Natural killer cell (primary cell): ENCODE results near the gene PIEZO1. TPM values are rescaled to one million over a fixed set of nuclear protein-coding genes. Genes with fewer than 3 reads are reported as not detected.
A peak's percentile ranks its signal among the peaks of the same experiment; 100 is the strongest.

Source experiments
- ATAC-seq, 3 donors: fragments of 150-1000 bp in 2 of 3; fragments of 200-7000 bp in 1 of 3; cut with Tn5 transposase; 1 replicate in 1 of 3; 2 replicates in 2 of 3; pipeline ENCODE4 v1.10.0; 2021; ENCODE audit warnings: mild to moderate bottlenecking in 2 of 3, moderate library complexity in 2 of 3
- DNase-seq, 2 donors: peaks; one replicate each; pipeline versions ENCODE4 v3.0.0 to v3.0.0-alpha.2; 2013 to 2021; ENCODE audit warnings: mixed read lengths in 1 of 2
- H3K27ac ChIP-seq: one replicate; pipeline ENCODE4 v1.5.1; 2013; ENCODE audit warnings: mild to moderate bottlenecking, low read length
- H3K27me3 ChIP-seq: one replicate; pipeline ENCODE4 v1.6.1; 2013; ENCODE audit warnings: low read length; ENCODE audit not compliant: control insufficient read depth, insufficient read depth
- H3K36me3 ChIP-seq: one replicate; pipeline ENCODE4 v1.6.1; 2013; ENCODE audit warnings: low read length; ENCODE audit not compliant: control insufficient read depth, insufficient read depth
- H3K4me1 ChIP-seq: one replicate; pipeline ENCODE4 v1.6.1; 2013; ENCODE audit warnings: low read length; ENCODE audit not compliant: control insufficient read depth, insufficient read depth
- H3K4me3 ChIP-seq: one replicate; pipeline ENCODE4 v1.5.1; 2013; ENCODE audit warnings: low read length
- H3K9me3 ChIP-seq: one replicate; pipeline ENCODE4 v1.6.1; 2013; ENCODE audit warnings: low read length; ENCODE audit not compliant: control insufficient read depth, insufficient read depth
- H3K27ac Mint-ChIP-seq, 2 donors: one replicate each; pipeline ENCODE4 v1.8.0; 2022; ENCODE audit warnings: mild to moderate bottlenecking in 2 of 2, mixed read lengths in 2 of 2, moderate library complexity in 1 of 2
- H3K27me3 Mint-ChIP-seq, 2 donors: one replicate each; pipeline ENCODE4 v1.8.0; 2022; ENCODE audit warnings: low read depth in 2 of 2, mixed read lengths in 2 of 2
- H3K36me3 Mint-ChIP-seq: one replicate; pipeline ENCODE4 v1.8.0; 2022; ENCODE audit warnings: mixed read lengths
- H3K4me1 Mint-ChIP-seq, 2 donors: one replicate each; pipeline ENCODE4 v1.8.0; 2022; ENCODE audit warnings: mixed read lengths in 2 of 2
- H3K4me3 Mint-ChIP-seq: one replicate; pipeline ENCODE4 v1.8.0; 2022; ENCODE audit warnings: mild to moderate bottlenecking, moderate library complexity, mixed read lengths
- H3K9me3 Mint-ChIP-seq, 2 donors: one replicate each; pipeline ENCODE4 v1.8.0; 2022; ENCODE audit warnings: mixed read lengths in 2 of 2
- WGBS: methylation state at CpG from one replicate; pipeline ENCODE4 v1.1.7; 2013; ENCODE audit warnings: missing lambda C conversion rate; ENCODE audit not compliant: insufficient coverage; 5-methylcytosine and 5-hydroxymethylcytosine counted together
- intact Hi-C: fragments of 100-400 bp; cut with micrococcal nuclease; formaldehyde crosslinking; loops from one replicate; pipeline ENCODE4 v1.14.2; 2022
- total RNA-seq, 4 donors: library from RNA; stranded (reverse); fragments of 120-200 nt in 1 of 4; gene quantifications; one replicate each; pipeline versions ENCODE4 v1.2.3 to v1.2.4, GENCODE V29; 2013 to 2022
- TF ChIP-seq, protein P1 (sequence below): fragments of 200-600 bp; IDR thresholded peaks from one replicate; pipeline ENCODE4 v1.8.0; 2022; ENCODE audit warnings: antibody characterized with exemption

The PIEZO1 gene
- total RNA-seq, 3 donors from 2014 or later (not counting 1 experiment from before 2014, with no cell fraction given), result 172 to 197 (median 183) TPM

GRCh38 chr16:88732172-88732960 lies 52.7 kb downstream of the PIEZO1 start:
- H3K36me3 Mint-ChIP-seq, result no peaks in the 10 kb centered on the region
- peaks cover 58% of the 10 kb centered on the region for H3K36me3 ChIP-seq
- WGBS, result 91% methylated on average over 30 of the region's 30 CpGs

GRCh38 chr16:88731699-88732098 lies 53.3 kb downstream of the PIEZO1 start:
- no peaks in the 10 kb centered on the region for H3K27me3 ChIP-seq

More at GRCh38 chr16:88732172-88732960, 52.7 kb downstream of the PIEZO1 start:
- TF ChIP-seq, protein P1, sequence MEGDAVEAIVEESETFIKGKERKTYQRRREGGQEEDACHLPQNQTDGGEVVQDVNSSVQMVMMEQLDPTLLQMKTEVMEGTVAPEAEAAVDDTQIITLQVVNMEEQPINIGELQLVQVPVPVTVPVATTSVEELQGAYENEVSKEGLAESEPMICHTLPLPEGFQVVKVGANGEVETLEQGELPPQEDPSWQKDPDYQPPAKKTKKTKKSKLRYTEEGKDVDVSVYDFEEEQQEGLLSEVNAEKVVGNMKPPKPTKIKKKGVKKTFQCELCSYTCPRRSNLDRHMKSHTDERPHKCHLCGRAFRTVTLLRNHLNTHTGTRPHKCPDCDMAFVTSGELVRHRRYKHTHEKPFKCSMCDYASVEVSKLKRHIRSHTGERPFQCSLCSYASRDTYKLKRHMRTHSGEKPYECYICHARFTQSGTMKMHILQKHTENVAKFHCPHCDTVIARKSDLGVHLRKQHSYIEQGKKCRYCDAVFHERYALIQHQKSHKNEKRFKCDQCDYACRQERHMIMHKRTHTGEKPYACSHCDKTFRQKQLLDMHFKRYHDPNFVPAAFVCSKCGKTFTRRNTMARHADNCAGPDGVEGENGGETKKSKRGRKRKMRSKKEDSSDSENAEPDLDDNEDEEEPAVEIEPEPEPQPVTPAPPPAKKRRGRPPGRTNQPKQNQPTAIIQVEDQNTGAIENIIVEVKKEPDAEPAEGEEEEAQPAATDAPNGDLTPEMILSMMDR, result no peak
- ATAC-seq (no peak), DNase-seq (no peak)
- no peaks in the 10 kb centered on the region for H3K9me3 ChIP-seq
- H3K4me1 Mint-ChIP-seq, result peaks cover 0 to 5% of the 10 kb centered on the region in 2 donors
- H3K27ac ChIP-seq, result no peak overlapping the region
- H3K4me1 ChIP-seq, result peaks cover 7% of the 10 kb centered on the region
- H3K27me3 Mint-ChIP-seq, result no peaks in the 10 kb centered on the region
- H3K4me3 ChIP-seq, result no peak overlapping the region
- no peak overlapping the region for H3K27ac Mint-ChIP-seq
- no peaks in the 10 kb centered on the region for H3K9me3 Mint-ChIP-seq
- intact Hi-C loops, result no loop called here
- H3K27me3 ChIP-seq, result no peaks in the 10 kb centered on the region
- H3K4me3 Mint-ChIP-seq, result no peak overlapping the region

GRCh38 chr16:88730632-88731607 lies 54.1 kb downstream of the PIEZO1 start:
- H3K27ac ChIP-seq, result no peak overlapping the region
- TF ChIP-seq, protein P1, result no peak
- H3K27ac Mint-ChIP-seq, result peak overlapping the region in 1 of 2 donors; percentile 45
- no peaks in the 10 kb centered on the region for H3K9me3 ChIP-seq
- no peak overlapping the region for H3K4me3 ChIP-seq
- peaks cover 64% of the 10 kb centered on the region for H3K36me3 ChIP-seq
- no peaks in the 10 kb centered on the region for H3K36me3 Mint-ChIP-seq
- H3K4me1 ChIP-seq, result no peaks in the 10 kb centered on the region
- 95% methylated on average over 34 of the region's 34 CpGs for WGBS
- H3K9me3 Mint-ChIP-seq, result no peaks in the 10 kb centered on the region
- H3K4me3 Mint-ChIP-seq, result no peak overlapping the region
- no peaks in the 10 kb centered on the region for H3K27me3 Mint-ChIP-seq
- no peaks in the 10 kb centered on the region for H3K27me3 ChIP-seq
- DNase-seq, result no peak
- H3K4me1 Mint-ChIP-seq, result peaks cover 0 to 5% of the 10 kb centered on the region in 2 donors
- no peak for ATAC-seq
- intact Hi-C loops, result no loop called here

More at GRCh38 chr16:88731699-88732098, 53.3 kb downstream of the PIEZO1 start:
- H3K27me3 Mint-ChIP-seq, result no peaks in the 10 kb centered on the region
- intact Hi-C loops, result no loop called here
- peak overlapping the region in 1 of 2 donors; percentile 45 for H3K27ac Mint-ChIP-seq
- no peaks in the 10 kb centered on the region for H3K9me3 Mint-ChIP-seq
- peaks cover 0 to 5% of the 10 kb centered on the region in 2 donors for H3K4me1 Mint-ChIP-seq
- no peaks in the 10 kb centered on the region for H3K36me3 Mint-ChIP-seq
- DNase-seq (no peak), ATAC-seq (no peak)
- peaks cover 62% of the 10 kb centered on the region for H3K36me3 ChIP-seq
- no peak overlapping the region for H3K4me3 ChIP-seq
- H3K4me3 Mint-ChIP-seq, result no peak overlapping the region
- peaks cover under 1% of the 10 kb centered on the region for H3K4me1 ChIP-seq
- TF ChIP-seq, protein P1, result no peak
- 91% methylated on average over 15 of the region's 15 CpGs for WGBS
- H3K9me3 ChIP-seq, result no peaks in the 10 kb centered on the region
- no peak overlapping the region for H3K27ac ChIP-seq
